ENCODE measurements around the gene ENTHD1. TPM values are rescaled to one million over a fixed set of nuclear protein-coding genes. Genes with fewer than 3 reads are reported as not detected.

The ENTHD1 gene
- total and polyA plus RNA-seq, 9 of the 15 experiments (the other 6 are each of a cell fraction or from before 2014, with no cell fraction given) = 0.13 to 0.98 (median 0.35) TPM

DNA sequence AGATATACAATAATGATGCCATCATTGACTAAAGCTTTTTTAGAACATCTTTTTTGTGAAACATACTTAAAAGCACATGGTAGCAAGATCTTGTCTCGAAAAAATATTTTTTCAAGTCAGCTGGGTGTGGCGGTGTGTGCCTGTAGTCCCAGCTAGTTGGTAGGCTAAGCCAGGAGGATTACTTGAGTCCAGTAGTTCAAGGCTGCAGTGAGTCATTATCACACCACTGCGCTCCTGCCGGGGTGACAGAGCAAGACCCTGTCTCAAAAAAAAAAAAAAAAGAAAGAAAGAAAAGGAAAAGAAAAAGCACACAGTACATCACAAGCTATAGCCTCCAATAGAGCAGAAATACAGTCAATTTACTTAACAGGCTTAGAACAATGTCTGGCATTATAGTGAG, 37.0 kb downstream of the ENTHD1 start (continued):
- TF ChIP-seq ZNF407 (IDR thresholded peaks at IDR 0.05; ENCODE audit: low read depth) (no peak), TFAM (CRISPR knock-in tag; conservative IDR thresholded peaks at IDR 0.05) (no peak), SMARCC2 (IDR thresholded peaks at IDR 0.05; ENCODE audit: low read depth) (0 out of 2 replicates have a peak, but pooled peaks have one; percentile 22), ARID1B (IDR thresholded peaks at IDR 0.05) (peak; percentile 41), ATF3 (IDR thresholded peaks at IDR 0.05) (peak; percentile 68), ATF3 (CRISPR knock-in tag; conservative IDR thresholded peaks at IDR 0.05) (no peak), SMARCA4 (IDR thresholded peaks at IDR 0.05) (peak; percentile 75), GATAD2B (IDR thresholded peaks at IDR 0.05; ENCODE audit: borderline replicate concordance) (no peak), MYC (IDR thresholded peaks at IDR 0.05; ENCODE audit: low read depth, low read length) (no peak), MYC (CRISPR knock-in tag; IDR thresholded peaks at IDR 0.05; ENCODE audit: borderline replicate concordance, low read depth) (no peak), FOSL1 (tag; conservative IDR thresholded peaks at IDR 0.05) (peak; percentile 81), TAF9B (IDR thresholded peaks at IDR 0.05; ENCODE audit: partially characterized antibody) (peak; percentile 25), HDGF (IDR thresholded peaks at IDR 0.05) (no peak), ZNF311 (CRISPR knock-in tag; IDR thresholded peaks at IDR 0.05) (no peak)
- TF ChIP-seq, protein P1, sequence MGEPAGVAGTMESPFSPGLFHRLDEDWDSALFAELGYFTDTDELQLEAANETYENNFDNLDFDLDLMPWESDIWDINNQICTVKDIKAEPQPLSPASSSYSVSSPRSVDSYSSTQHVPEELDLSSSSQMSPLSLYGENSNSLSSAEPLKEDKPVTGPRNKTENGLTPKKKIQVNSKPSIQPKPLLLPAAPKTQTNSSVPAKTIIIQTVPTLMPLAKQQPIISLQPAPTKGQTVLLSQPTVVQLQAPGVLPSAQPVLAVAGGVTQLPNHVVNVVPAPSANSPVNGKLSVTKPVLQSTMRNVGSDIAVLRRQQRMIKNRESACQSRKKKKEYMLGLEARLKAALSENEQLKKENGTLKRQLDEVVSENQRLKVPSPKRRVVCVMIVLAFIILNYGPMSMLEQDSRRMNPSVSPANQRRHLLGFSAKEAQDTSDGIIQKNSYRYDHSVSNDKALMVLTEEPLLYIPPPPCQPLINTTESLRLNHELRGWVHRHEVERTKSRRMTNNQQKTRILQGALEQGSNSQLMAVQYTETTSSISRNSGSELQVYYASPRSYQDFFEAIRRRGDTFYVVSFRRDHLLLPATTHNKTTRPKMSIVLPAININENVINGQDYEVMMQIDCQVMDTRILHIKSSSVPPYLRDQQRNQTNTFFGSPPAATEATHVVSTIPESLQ (CRISPR knock-in tag; IDR thresholded peaks at IDR 0.05) = no peak

Measured in K562 (cell line).